ENCODE measurements around the gene CD101. TPM values are rescaled to one million over a fixed set of nuclear protein-coding genes. Genes with fewer than 3 reads are reported as not detected.

The CD101 gene
- total RNA-seq, 1 experiment from 2014 or later: 1.2 TPM

DNA sequence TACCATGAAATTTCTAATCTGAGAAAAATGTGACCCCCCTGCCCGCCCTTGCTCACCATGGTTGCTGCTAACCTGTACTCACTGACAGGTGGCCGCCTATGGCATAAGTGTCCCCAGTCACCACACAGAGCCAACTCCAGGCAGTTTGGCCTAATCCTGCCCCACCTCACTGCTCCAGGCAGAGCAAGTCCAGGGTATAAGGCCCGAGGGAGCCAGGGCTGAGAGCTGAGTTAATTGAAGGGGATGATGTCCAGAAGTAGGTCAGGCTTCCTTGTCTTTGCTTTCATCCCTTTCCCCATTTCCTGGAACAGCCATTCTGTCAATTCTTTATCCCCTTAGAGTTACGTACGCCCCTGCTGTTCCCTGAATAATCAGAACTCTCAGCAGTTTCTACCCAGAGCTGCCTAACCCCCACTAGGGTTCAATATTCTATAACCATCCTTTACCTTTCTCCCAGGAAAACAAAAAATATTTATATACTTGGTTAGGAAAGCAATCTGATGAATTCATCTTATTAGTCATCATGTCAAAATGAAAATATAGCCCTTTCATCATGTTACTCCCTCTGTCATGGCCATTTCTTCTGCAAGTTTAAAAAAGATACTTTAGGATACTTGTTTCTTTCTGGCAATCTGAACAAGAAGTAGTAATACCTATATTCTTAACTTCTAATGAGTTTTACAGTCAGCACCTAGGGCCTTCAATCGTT is 29.4 kb upstream of the CD101 start:
- CTCF ChIA-PET: no interaction called here
- no TSS peak for BruUV-seq (replicated peaks)
- no peak overlapping the region for H3K27ac ChIP-seq (ENCODE audit: low read depth, low read length)

More for the DNA sequence above, 29.4 kb upstream of the CD101 start:
- peaks cover 0 to 5% of the 10 kb centered on the region in 2 experiments; a peak in 1 of 4 replicates for H3K36me3 ChIP-seq (ENCODE audit: control insufficient read depth in 1 of 2, insufficient read depth in 2 of 2, low read length in 2 of 2)
- H4K20me1 ChIP-seq (ENCODE audit: insufficient read depth): no peaks in the 10 kb centered on the region
- ATAC-seq: no peak
- H3K4me2 ChIP-seq (ENCODE audit: low read length): no peak overlapping the region
- H2AFZ ChIP-seq (ENCODE audit: low read depth, low read length, poor library complexity, severe bottlenecking): no peak overlapping the region
- RAD21 ChIA-PET (ENCODE audit: low non-redundant PET in 1 of 2, low total read pairs in 2 of 2, uncharacterized antibody in 2 of 2, unreplicated experiment in 2 of 2): no interaction called here
- H3K4me1 ChIP-seq (ENCODE audit: control insufficient read depth in 1 of 2, insufficient read depth in 2 of 2, low read length in 2 of 2): no peaks in the 10 kb centered on the region
- no peaks in the 10 kb centered on the region for H3K9me3 ChIP-seq (ENCODE audit: control insufficient read depth in 1 of 2, insufficient read depth in 1 of 2, low read depth in 1 of 2, low read length in 2 of 2)
- DNase-seq (ENCODE audit: low read depth, low spot score): no peak
- H3K27me3 ChIP-seq (ENCODE audit: insufficient read depth, low read length): no peaks in the 10 kb centered on the region
- H3K4me3 ChIP-seq (replicated peaks in 1 of 2; ENCODE audit: low read depth in 1 of 2, low read length in 2 of 2): no peak overlapping the region
- intact Hi-C loops (cut with micrococcal nuclease): no loop called here
- POLR2A ChIA-PET: no interaction called here
- H3K9me2 ChIP-seq (ENCODE audit: insufficient read depth): no peaks in the 10 kb centered on the region
- H3K79me2 ChIP-seq (ENCODE audit: insufficient read depth, low read length): no peaks in the 10 kb centered on the region
- H3K9ac ChIP-seq (ENCODE audit: low read length): no peak overlapping the region
- TF ChIP-seq CEBPB (IDR thresholded peaks at IDR 0.05; ENCODE audit: low read depth): no peak
- TF ChIP-seq TCF7L2 (IDR thresholded peaks at IDR 0.05; ENCODE audit: borderline replicate concordance, extremely low read depth, insufficient read depth, insufficient read length): no peak
- TF ChIP-seq POLR2A (IDR thresholded peaks at IDR 0.05; ENCODE audit: borderline replicate concordance, extremely low read depth, insufficient read depth, insufficient read length): no peak
- TF ChIP-seq YY1 (IDR thresholded peaks at IDR 0.05; ENCODE audit: extremely low read depth, insufficient replicate concordance, low read depth, low read length): no peak
- TF ChIP-seq EGR1 (IDR thresholded peaks at IDR 0.05; ENCODE audit: low read depth): no peak
- TF ChIP-seq RAD21 (IDR thresholded peaks at IDR 0.05; ENCODE audit: low read depth): no peak
- TF ChIP-seq, protein P1, sequence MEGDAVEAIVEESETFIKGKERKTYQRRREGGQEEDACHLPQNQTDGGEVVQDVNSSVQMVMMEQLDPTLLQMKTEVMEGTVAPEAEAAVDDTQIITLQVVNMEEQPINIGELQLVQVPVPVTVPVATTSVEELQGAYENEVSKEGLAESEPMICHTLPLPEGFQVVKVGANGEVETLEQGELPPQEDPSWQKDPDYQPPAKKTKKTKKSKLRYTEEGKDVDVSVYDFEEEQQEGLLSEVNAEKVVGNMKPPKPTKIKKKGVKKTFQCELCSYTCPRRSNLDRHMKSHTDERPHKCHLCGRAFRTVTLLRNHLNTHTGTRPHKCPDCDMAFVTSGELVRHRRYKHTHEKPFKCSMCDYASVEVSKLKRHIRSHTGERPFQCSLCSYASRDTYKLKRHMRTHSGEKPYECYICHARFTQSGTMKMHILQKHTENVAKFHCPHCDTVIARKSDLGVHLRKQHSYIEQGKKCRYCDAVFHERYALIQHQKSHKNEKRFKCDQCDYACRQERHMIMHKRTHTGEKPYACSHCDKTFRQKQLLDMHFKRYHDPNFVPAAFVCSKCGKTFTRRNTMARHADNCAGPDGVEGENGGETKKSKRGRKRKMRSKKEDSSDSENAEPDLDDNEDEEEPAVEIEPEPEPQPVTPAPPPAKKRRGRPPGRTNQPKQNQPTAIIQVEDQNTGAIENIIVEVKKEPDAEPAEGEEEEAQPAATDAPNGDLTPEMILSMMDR (IDR thresholded peaks at IDR 0.05 in 2 of 3, conservative IDR thresholded peaks at IDR 0.05 in 1 of 3; ENCODE audit: borderline replicate concordance in 1 of 3, insufficient read depth in 1 of 3, low read depth in 2 of 3, low read length in 2 of 3): no peak
- TF ChIP-seq, protein P2, sequence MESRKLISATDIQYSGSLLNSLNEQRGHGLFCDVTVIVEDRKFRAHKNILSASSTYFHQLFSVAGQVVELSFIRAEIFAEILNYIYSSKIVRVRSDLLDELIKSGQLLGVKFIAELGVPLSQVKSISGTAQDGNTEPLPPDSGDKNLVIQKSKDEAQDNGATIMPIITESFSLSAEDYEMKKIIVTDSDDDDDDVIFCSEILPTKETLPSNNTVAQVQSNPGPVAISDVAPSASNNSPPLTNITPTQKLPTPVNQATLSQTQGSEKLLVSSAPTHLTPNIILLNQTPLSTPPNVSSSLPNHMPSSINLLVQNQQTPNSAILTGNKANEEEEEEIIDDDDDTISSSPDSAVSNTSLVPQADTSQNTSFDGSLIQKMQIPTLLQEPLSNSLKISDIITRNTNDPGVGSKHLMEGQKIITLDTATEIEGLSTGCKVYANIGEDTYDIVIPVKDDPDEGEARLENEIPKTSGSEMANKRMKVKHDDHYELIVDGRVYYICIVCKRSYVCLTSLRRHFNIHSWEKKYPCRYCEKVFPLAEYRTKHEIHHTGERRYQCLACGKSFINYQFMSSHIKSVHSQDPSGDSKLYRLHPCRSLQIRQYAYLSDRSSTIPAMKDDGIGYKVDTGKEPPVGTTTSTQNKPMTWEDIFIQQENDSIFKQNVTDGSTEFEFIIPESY (IDR thresholded peaks at IDR 0.05; ENCODE audit: extremely low read depth, insufficient replicate concordance, low read length): no peak
- TF ChIP-seq FOSL1 (IDR thresholded peaks at IDR 0.05; ENCODE audit: low read depth): no peak
- TF ChIP-seq ZNF274 (IDR thresholded peaks at IDR 0.05; ENCODE audit: low read depth, low read length): no peak
- TF ChIP-seq, protein P3, sequence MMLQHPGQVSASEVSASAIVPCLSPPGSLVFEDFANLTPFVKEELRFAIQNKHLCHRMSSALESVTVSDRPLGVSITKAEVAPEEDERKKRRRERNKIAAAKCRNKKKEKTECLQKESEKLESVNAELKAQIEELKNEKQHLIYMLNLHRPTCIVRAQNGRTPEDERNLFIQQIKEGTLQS (IDR thresholded peaks at IDR 0.05): no peak
- no peak for TF ChIP-seq SIN3A (IDR thresholded peaks at IDR 0.05; ENCODE audit: low read depth)
- TF ChIP-seq SP1 (IDR thresholded peaks at IDR 0.05; ENCODE audit: low read depth): no peak
- no peak for TF ChIP-seq EZH2phosphoT487 (IDR thresholded peaks at IDR 0.05; ENCODE audit: borderline replicate concordance)
- no peak for TF ChIP-seq EZH2 (IDR thresholded peaks at IDR 0.05)
- TF ChIP-seq SRF (IDR thresholded peaks at IDR 0.05; ENCODE audit: low read depth): no peak
- TF ChIP-seq POLR2AphosphoS5 (IDR thresholded peaks at IDR 0.05; ENCODE audit: low read depth, low read length): no peak
- TF ChIP-seq, protein P4, sequence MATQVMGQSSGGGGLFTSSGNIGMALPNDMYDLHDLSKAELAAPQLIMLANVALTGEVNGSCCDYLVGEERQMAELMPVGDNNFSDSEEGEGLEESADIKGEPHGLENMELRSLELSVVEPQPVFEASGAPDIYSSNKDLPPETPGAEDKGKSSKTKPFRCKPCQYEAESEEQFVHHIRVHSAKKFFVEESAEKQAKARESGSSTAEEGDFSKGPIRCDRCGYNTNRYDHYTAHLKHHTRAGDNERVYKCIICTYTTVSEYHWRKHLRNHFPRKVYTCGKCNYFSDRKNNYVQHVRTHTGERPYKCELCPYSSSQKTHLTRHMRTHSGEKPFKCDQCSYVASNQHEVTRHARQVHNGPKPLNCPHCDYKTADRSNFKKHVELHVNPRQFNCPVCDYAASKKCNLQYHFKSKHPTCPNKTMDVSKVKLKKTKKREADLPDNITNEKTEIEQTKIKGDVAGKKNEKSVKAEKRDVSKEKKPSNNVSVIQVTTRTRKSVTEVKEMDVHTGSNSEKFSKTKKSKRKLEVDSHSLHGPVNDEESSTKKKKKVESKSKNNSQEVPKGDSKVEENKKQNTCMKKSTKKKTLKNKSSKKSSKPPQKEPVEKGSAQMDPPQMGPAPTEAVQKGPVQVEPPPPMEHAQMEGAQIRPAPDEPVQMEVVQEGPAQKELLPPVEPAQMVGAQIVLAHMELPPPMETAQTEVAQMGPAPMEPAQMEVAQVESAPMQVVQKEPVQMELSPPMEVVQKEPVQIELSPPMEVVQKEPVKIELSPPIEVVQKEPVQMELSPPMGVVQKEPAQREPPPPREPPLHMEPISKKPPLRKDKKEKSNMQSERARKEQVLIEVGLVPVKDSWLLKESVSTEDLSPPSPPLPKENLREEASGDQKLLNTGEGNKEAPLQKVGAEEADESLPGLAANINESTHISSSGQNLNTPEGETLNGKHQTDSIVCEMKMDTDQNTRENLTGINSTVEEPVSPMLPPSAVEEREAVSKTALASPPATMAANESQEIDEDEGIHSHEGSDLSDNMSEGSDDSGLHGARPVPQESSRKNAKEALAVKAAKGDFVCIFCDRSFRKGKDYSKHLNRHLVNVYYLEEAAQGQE (IDR thresholded peaks at IDR 0.05; ENCODE audit: low read depth): no peak
- no peak for TF ChIP-seq ELF1 (IDR thresholded peaks at IDR 0.05; ENCODE audit: borderline replicate concordance, low read depth)
- no peak for TF ChIP-seq CBX3 (IDR thresholded peaks at IDR 0.05; ENCODE audit: low read depth)
